Measurements from ENCODE around the gene MRPL52. TPM values are rescaled to one million over a fixed set of nuclear protein-coding genes. Genes with fewer than 3 reads are reported as not detected.
A peak's percentile ranks its signal among the peaks of the same experiment; 100 is the strongest.
"Not testable (repeated sequence)": the region's sequence is repeated elsewhere in the genome, so short reads cannot be mapped to it uniquely, and the experiment has no call there.

Gene MRPL52
- total and polyA plus RNA-seq, 11 donors: 80.4 to 185 (median 107) TPM

- Histone ChIP-seq H3K27ac (peak overlapping the region in 1 of 12 donors; percentile 68), H3K4me1 (peaks cover 3 to 56% (median 50%) of the 10 kb centered on the region in 12 donors), H3K9me3 (peaks cover 0 to 6% (median 0%) of the 10 kb centered on the region in 12 donors), H3K27me3 (no peaks in the 10 kb centered on the region), H3K4me3 (no peak overlapping the region), H3K36me3 (no peaks in the 10 kb centered on the region)
- DNase-seq (no peak), ATAC-seq (no peak)
- 80 to 92% (median 83%) methylated on average over 2 of the region's 2 CpGs for WGBS, 4 donors
- intact Hi-C loops (cut with DNase I): loop anchor here (2.0 to 10.0 kb wide), 14 partner anchors 16 to 468 kb away; partner anchors contain the start of gene MMP14 (in 2 of the 10)
- TF ChIP-seq CTCF (IDR thresholded peaks at IDR 0.05): no peak
- TF ChIP-seq POLR2A (IDR thresholded peaks at IDR 0.05): no peak
Measured at GRCh38 chr14:22852599-22852939, 22.9 kb downstream of the MRPL52 start.

GRCh38 chr14:22852940-22853767 lies 23.5 kb downstream of the MRPL52 start:
- 1 to 3% (median 2%) methylated on average over 18 to 20 of the region's 20 CpGs for WGBS, 4 donors
- DNase-seq: peak; percentile 84 to 95 (median 87)
- H3K4me3 ChIP-seq: peak overlapping the region in 11 of 12 donors; percentile 13 to 69 (median 54)
- H3K9me3 ChIP-seq: peaks cover 0 to 6% (median 0%) of the 10 kb centered on the region in 12 donors
- peak; percentile 51 to 70 (median 66) for ATAC-seq
- peak overlapping the region in 7 of 12 donors; percentile 27 to 68 (median 40) for H3K27ac ChIP-seq
- peaks cover 3 to 51% (median 44%) of the 10 kb centered on the region in 12 donors for H3K4me1 ChIP-seq
- H3K36me3 ChIP-seq: no peaks in the 10 kb centered on the region
- TF ChIP-seq POLR2A (IDR thresholded peaks at IDR 0.05) (no peak), CTCF (IDR thresholded peaks at IDR 0.05) (peak; percentile 74 to 97 (median 90))
- intact Hi-C loops (cut with DNase I): loop anchor here (1.0 to 10.0 kb wide), 18 partner anchors 16 to 468 kb away; partner anchors contain the start of gene MMP14 (in 3 of the 10)
- H3K27me3 ChIP-seq: no peaks in the 10 kb centered on the region

- not testable (repeated sequence) for H3K27ac ChIP-seq, DNase-seq, H3K36me3 ChIP-seq, ATAC-seq, H3K9me3 ChIP-seq, H3K4me3 ChIP-seq, H3K27me3 ChIP-seq
- intact Hi-C loops (cut with DNase I): loop anchor here (5.0 to 10.0 kb wide), 11 partner anchors 79 to 469 kb away; no protein-coding TSS in a partner anchor
- WGBS, 4 donors: 94 to 97% (median 97%) methylated on average over 11 of the region's 11 CpGs
- peaks cover 3 to 40% (median 33%) of the 10 kb centered on the region in 12 donors for H3K4me1 ChIP-seq
Measured at GRCh38 chr14:22854296-22854695, 24.6 kb downstream of the MRPL52 start.

GRCh38 chr14:22854963-22855724 lies 25.5 kb downstream of the MRPL52 start:
- Histone ChIP-seq H3K4me1 (peaks cover 3 to 32% (median 25%) of the 10 kb centered on the region in 12 donors), H3K9me3 (peaks cover 0 to 6% (median 0%) of the 10 kb centered on the region in 12 donors), H3K27me3 (no peaks in the 10 kb centered on the region), H3K36me3 (no peaks in the 10 kb centered on the region), H3K4me3 (no peak overlapping the region), H3K27ac (no peak overlapping the region)
- intact Hi-C loops (cut with DNase I): loop anchor here (5.0 to 10.0 kb wide), 11 partner anchors 80 to 470 kb away; no protein-coding TSS in a partner anchor
- 93 to 94% (median 94%) methylated on average over 7 to 8 of the region's 8 CpGs for WGBS, 4 donors
- TF ChIP-seq POLR2A (IDR thresholded peaks at IDR 0.05) (no peak), CTCF (IDR thresholded peaks at IDR 0.05) (no peak)
- ATAC-seq: no peak
- DNase-seq: no peak

Data from heart left ventricle (tissue), 16 donors.